Neuron (in vitro differentiated cells): ENCODE measurements around the gene TRPC3.
A peak's percentile ranks its signal among the peaks of the same experiment; 100 is the strongest.

Experiments used
- H2AFZ ChIP-seq: one replicate; pipeline ENCODE4 v1.6.1; 2013; ENCODE audit warnings: low read depth, mild to moderate bottlenecking, inconsistent platforms, low read length, moderate library complexity
- H3K27me3 ChIP-seq: one replicate; pipeline ENCODE4 v1.6.1; 2013; ENCODE audit warnings: low read length; ENCODE audit not compliant: insufficient read depth
- H3K36me3 ChIP-seq: one replicate; pipeline ENCODE4 v1.6.1; 2013; ENCODE audit warnings: low read length; ENCODE audit not compliant: insufficient read depth
- H3K4me1 ChIP-seq: one replicate; pipeline ENCODE4 v1.6.1; 2013; ENCODE audit warnings: low read length; ENCODE audit not compliant: insufficient read depth
- H3K4me3 ChIP-seq: 2 replicates; pipeline ENCODE4 v1.5.1; 2013; ENCODE audit warnings: mild to moderate bottlenecking, low read length, moderate library complexity
- H3K9me3 ChIP-seq: one replicate; pipeline ENCODE4 v1.6.1; 2013; ENCODE audit warnings: low read length

The TRPC3 gene

GRCh38 chr4:121881158-121881557 is 70.7 kb downstream of the TRPC3 start:
- Histone ChIP-seq H3K4me3 (no peak overlapping the region), H3K4me1 (no peaks in the 10 kb centered on the region), H3K27me3 (no peaks in the 10 kb centered on the region), H3K9me3 (no peaks in the 10 kb centered on the region), H2AFZ (no peak overlapping the region), H3K36me3 (no peaks in the 10 kb centered on the region)

- Histone ChIP-seq H3K36me3 (no peaks in the 10 kb centered on the region), H2AFZ (no peak overlapping the region), H3K4me1 (no peaks in the 10 kb centered on the region), H3K27me3 (no peaks in the 10 kb centered on the region), H3K4me3 (no peak overlapping the region), H3K9me3 (no peaks in the 10 kb centered on the region)
These were observed 72.7 kb downstream of the TRPC3 start for GRCh38 chr4:121879135-121879534.

GRCh38 chr4:121877041-121877773 is 74.7 kb downstream of the TRPC3 start:
- H3K9me3 ChIP-seq: no peaks in the 10 kb centered on the region

GRCh38 chr4:121876070-121876469 is 75.8 kb downstream of the TRPC3 start:
- Histone ChIP-seq H3K36me3 (no peaks in the 10 kb centered on the region), H3K4me1 (no peaks in the 10 kb centered on the region), H2AFZ (no peak overlapping the region), H3K4me3 (no peak overlapping the region), H3K9me3 (no peaks in the 10 kb centered on the region), H3K27me3 (no peaks in the 10 kb centered on the region)

More at GRCh38 chr4:121877041-121877773, 74.7 kb downstream of the TRPC3 start:
- H3K27me3 ChIP-seq: no peaks in the 10 kb centered on the region
- no peak overlapping the region for H3K4me3 ChIP-seq
- H2AFZ ChIP-seq: no peak overlapping the region
- H3K36me3 ChIP-seq: no peaks in the 10 kb centered on the region
- no peaks in the 10 kb centered on the region for H3K4me1 ChIP-seq

GRCh38 chr4:121875652-121876051 is 76.2 kb downstream of the TRPC3 start:
- Histone ChIP-seq H3K36me3 (no peaks in the 10 kb centered on the region), H2AFZ (no peak overlapping the region), H3K4me1 (no peaks in the 10 kb centered on the region), H3K27me3 (no peaks in the 10 kb centered on the region), H3K9me3 (no peaks in the 10 kb centered on the region), H3K4me3 (no peak overlapping the region)

- no peaks in the 10 kb centered on the region for H3K36me3 ChIP-seq
- H3K4me1 ChIP-seq: no peaks in the 10 kb centered on the region
- no peak overlapping the region for H2AFZ ChIP-seq
- H3K9me3 ChIP-seq: no peaks in the 10 kb centered on the region
- no peaks in the 10 kb centered on the region for H3K27me3 ChIP-seq
- H3K4me3 ChIP-seq: no peak overlapping the region
These were observed 78.3 kb downstream of the TRPC3 start for GRCh38 chr4:121873604-121874003.

- Histone ChIP-seq H3K9me3 (no peaks in the 10 kb centered on the region), H3K4me1 (no peaks in the 10 kb centered on the region), H2AFZ (peak within 1 kb of the TSS; percentile 91), H3K27me3 (no peaks in the 10 kb centered on the region), H3K36me3 (peaks cover 24% of the 10 kb centered on the region), H3K4me3 (peak within 1 kb of the TSS; percentile 72)
These were observed 81.7 kb downstream of the TRPC3 start, which contains the start of gene BBS7 for GRCh38 chr4:121869841-121870822. BBS7 (minus strand) TSS chr4:121870474; CDS start chr4:121870313, 161 bp downstream.

- Histone ChIP-seq H3K9me3 (no peaks in the 10 kb centered on the region), H3K4me3 (no peak overlapping the region), H3K27me3 (no peaks in the 10 kb centered on the region), H2AFZ (no peak overlapping the region), H3K4me1 (no peaks in the 10 kb centered on the region), H3K36me3 (peaks cover 55% of the 10 kb centered on the region)
These were observed 88.1 kb downstream of the TRPC3 start for GRCh38 chr4:121863799-121864198.

GRCh38 chr4:121861426-121861825 is 90.4 kb downstream of the TRPC3 start:
- Histone ChIP-seq H3K36me3 (peaks cover 54% of the 10 kb centered on the region), H3K4me1 (no peaks in the 10 kb centered on the region), H2AFZ (no peak overlapping the region), H3K4me3 (no peak overlapping the region), H3K27me3 (no peaks in the 10 kb centered on the region), H3K9me3 (no peaks in the 10 kb centered on the region)

GRCh38 chr4:121860121-121860520 is 91.7 kb downstream of the TRPC3 start:
- Histone ChIP-seq H3K4me1 (no peaks in the 10 kb centered on the region), H3K27me3 (no peaks in the 10 kb centered on the region), H3K36me3 (peaks cover 43% of the 10 kb centered on the region), H3K9me3 (no peaks in the 10 kb centered on the region), H2AFZ (no peak overlapping the region), H3K4me3 (no peak overlapping the region)

- Histone ChIP-seq H3K36me3 (peaks cover 24% of the 10 kb centered on the region), H3K9me3 (no peaks in the 10 kb centered on the region), H3K4me1 (no peaks in the 10 kb centered on the region), H3K27me3 (no peaks in the 10 kb centered on the region), H2AFZ (no peak overlapping the region), H3K4me3 (no peak overlapping the region)
These were observed 100.5 kb downstream of the TRPC3 start for GRCh38 chr4:121851354-121851753.

GRCh38 chr4:121846662-121847061 is 105.2 kb downstream of the TRPC3 start:
- Histone ChIP-seq H3K27me3 (no peaks in the 10 kb centered on the region), H2AFZ (no peak overlapping the region), H3K36me3 (peaks cover 49% of the 10 kb centered on the region), H3K9me3 (no peaks in the 10 kb centered on the region), H3K4me1 (no peaks in the 10 kb centered on the region), H3K4me3 (no peak overlapping the region)

GRCh38 chr4:121842862-121843261 is 109.0 kb downstream of the TRPC3 start:
- no peaks in the 10 kb centered on the region for H3K27me3 ChIP-seq
- H3K9me3 ChIP-seq: no peaks in the 10 kb centered on the region
- H2AFZ ChIP-seq: no peak overlapping the region
- H3K4me3 ChIP-seq: no peak overlapping the region
- no peaks in the 10 kb centered on the region for H3K4me1 ChIP-seq
- peaks cover 41% of the 10 kb centered on the region for H3K36me3 ChIP-seq
